GM23338 (cell line): ENCODE data around the gene PTGIR. TPM values are rescaled to one million over a fixed set of nuclear protein-coding genes. Genes with fewer than 3 reads are reported as not detected.

Experiments
- ATAC-seq: fragments of 200-7000 bp; cut with Tn5 transposase; 3 replicates; pipeline ENCODE4 v1.9.1; 2020
- DNase-seq: peaks from one replicate; pipeline ENCODE4 v3.0.0-alpha.2; 2015; ENCODE audit warnings: low spot score
- H2AFZ ChIP-seq: fragments of 200-600 bp; sonication (generic); 2 replicates; pipeline ENCODE4 v1.8.0; 2016; ENCODE audit warnings: antibody characterized with exemption, mild to moderate bottlenecking, moderate library complexity
- H3F3A ChIP-seq: fragments of 200-600 bp; sonication (generic); replicated peaks from 2 replicates; pipeline ENCODE4 v1.8.0; 2017; ENCODE audit warnings: antibody characterized with exemption, mixed run types, low read depth
- H3K27ac ChIP-seq: fragments of 200-600 bp; sonication (generic); 2 replicates; pipeline ENCODE4 v1.6.1; 2016; ENCODE audit warnings: low read depth
- H3K27me3 ChIP-seq: fragments of 200-600 bp; sonication (generic); 2 replicates; pipeline ENCODE4 v1.8.0; 2016; ENCODE audit warnings: mild to moderate bottlenecking, mixed run types, moderate library complexity; ENCODE audit not compliant: insufficient read depth
- H3K36me3 ChIP-seq: fragments of 200-600 bp; sonication (generic); 2 replicates; pipeline ENCODE4 v1.8.0; 2016; ENCODE audit warnings: mild to moderate bottlenecking; ENCODE audit not compliant: insufficient read depth
- H3K4me1 ChIP-seq: fragments of 200-600 bp; sonication (generic); 2 replicates; pipeline ENCODE4 v1.8.0; 2016; ENCODE audit warnings: mild to moderate bottlenecking, moderate library complexity; ENCODE audit not compliant: insufficient read depth
- H3K4me2 ChIP-seq: fragments of 200-600 bp; sonication (generic); 2 replicates; pipeline ENCODE4 v1.7.1; 2017; ENCODE audit warnings: mixed run types
- H3K4me3 ChIP-seq: fragments of 200-600 bp; sonication (generic); 2 replicates; pipeline ENCODE4 v1.6.1; 2016; ENCODE audit warnings: mixed run types
- H3K79me2 ChIP-seq: fragments of 200-600 bp; sonication (generic); replicated peaks from 2 replicates; pipeline ENCODE4 v1.8.0; 2017; ENCODE audit warnings: mild to moderate bottlenecking; ENCODE audit not compliant: insufficient read depth
- H3K9me2 ChIP-seq: fragments of 200-600 bp; sonication (generic); 2 replicates; pipeline ENCODE4 v1.8.0; 2017; ENCODE audit not compliant: insufficient read depth
- H4K20me1 ChIP-seq: fragments of 200-600 bp; sonication (generic); replicated peaks from 2 replicates; pipeline ENCODE4 v1.8.0; 2017; ENCODE audit warnings: mild to moderate bottlenecking; ENCODE audit not compliant: insufficient read depth
- H3K27ac Mint-ChIP-seq: 2 replicates; pipeline ENCODE4 v1.8.0; 2020; ENCODE audit warnings: inconsistent platforms, mild to moderate bottlenecking, moderate library complexity, mixed read lengths
- H3K27me3 Mint-ChIP-seq: 3 replicates; pipeline ENCODE4 v1.8.0; 2022; ENCODE audit warnings: low read depth, mild to moderate bottlenecking, moderate library complexity, mixed read lengths, inconsistent platforms; ENCODE audit not compliant: insufficient read depth, poor library complexity
- H3K36me3 Mint-ChIP-seq: 3 replicates; pipeline ENCODE4 v1.8.0; 2021; ENCODE audit warnings: low read depth, mild to moderate bottlenecking, inconsistent platforms, moderate library complexity, mixed read lengths
- H3K4me1 Mint-ChIP-seq: 3 replicates; pipeline ENCODE4 v1.8.0; 2020; ENCODE audit warnings: mild to moderate bottlenecking, inconsistent platforms, mixed read lengths
- H3K4me3 Mint-ChIP-seq: 3 replicates; pipeline ENCODE4 v1.8.0; 2021; ENCODE audit warnings: moderate library complexity, mild to moderate bottlenecking, inconsistent platforms, mixed read lengths
- H3K9me3 Mint-ChIP-seq: 3 replicates; pipeline ENCODE4 v1.8.0; 2020; ENCODE audit warnings: moderate library complexity, mild to moderate bottlenecking, inconsistent platforms, mixed read lengths
- CREB1 ChIP-seq: fragments of 250-450 bp; sonication (Bioruptor Pico); IDR thresholded peaks from 2 replicates; pipeline ENCODE4 v1.5.0; 2020; ENCODE audit warnings: low read depth, mild to moderate bottlenecking, moderate library complexity
- CTCF ChIP-seq, 2 experiments: fragments of 200-600 bp in 1 of 2; sonication (generic) in 1 of 2; conservative IDR thresholded peaks; 2 replicates each; pipeline versions ENCODE4 v1.5.1 to v1.6.1; 2016 to 2017; ENCODE audit warnings: antibody characterized with exemption in 2 of 2, low read depth in 2 of 2, mild to moderate bottlenecking in 2 of 2, moderate library complexity in 1 of 2
- ETS1 ChIP-seq: IDR thresholded peaks from 2 replicates; pipeline ENCODE4 v1.6.1; 2016; ENCODE audit warnings: antibody characterized with exemption
- EZH2 ChIP-seq: fragments of 200-600 bp; sonication (generic); IDR thresholded peaks from one replicate; pipeline ENCODE4 v1.8.0; 2017; ENCODE audit warnings: antibody characterized with exemption, mild to moderate bottlenecking, low read depth; ENCODE audit not compliant: unreplicated experiment
- EZH2phosphoT487 ChIP-seq: fragments of 200-600 bp; sonication (generic); IDR thresholded peaks from one replicate; pipeline ENCODE4 v1.8.1; 2018; ENCODE audit warnings: antibody characterized with exemption; ENCODE audit not compliant: unreplicated experiment
- JUNB ChIP-seq: IDR thresholded peaks from one replicate; pipeline ENCODE4 v1.6.1; 2016; ENCODE audit warnings: antibody characterized with exemption; ENCODE audit not compliant: unreplicated experiment
- NANOG ChIP-seq: IDR thresholded peaks from 2 replicates; pipeline ENCODE4 v1.6.1; 2016; ENCODE audit warnings: antibody characterized with exemption, borderline replicate concordance
- POLR2AphosphoS5 ChIP-seq: IDR thresholded peaks from 2 replicates; pipeline ENCODE4 v1.6.1; 2016; ENCODE audit warnings: antibody characterized with exemption, low read depth
- REST ChIP-seq: IDR thresholded peaks from one replicate; pipeline ENCODE4 v1.6.1; 2018; ENCODE audit warnings: antibody characterized with exemption; ENCODE audit not compliant: unreplicated experiment
- STAT1 ChIP-seq: IDR thresholded peaks from one replicate; pipeline ENCODE4 v1.6.1; 2016; ENCODE audit warnings: antibody characterized with exemption; ENCODE audit not compliant: unreplicated experiment
- ZNF114 ChIP-seq: fragments of 250-450 bp; sonication (Bioruptor Pico); IDR thresholded peaks from 2 replicates; pipeline ENCODE4 v1.5.0; 2020; ENCODE audit warnings: mild to moderate bottlenecking, moderate library complexity
- ZNF331 ChIP-seq: fragments of 250-450 bp; sonication (Bioruptor Pico); IDR thresholded peaks from 2 replicates; pipeline ENCODE4 v1.5.0; 2020; ENCODE audit warnings: low read depth, mild to moderate bottlenecking, moderate library complexity
- ZNF462 ChIP-seq: fragments of 250-450 bp; sonication (Bioruptor Pico); IDR thresholded peaks from 2 replicates; pipeline ENCODE4 v1.5.0; 2020; ENCODE audit warnings: mild to moderate bottlenecking, moderate library complexity
- polyA plus RNA-seq: library from polyadenylated mRNA; unstranded; fragments of >200 nt; fragmentation: Nextera tagmentation; extraction: Ambion mirVana; gene quantifications from 2 replicates; pipeline ENCODE4 v1.2.1, GENCODE V29; 2016
- total RNA-seq: library from RNA; depleted of rRNA; stranded (reverse); fragments of >200 nt; shearing (Covaris generic); gene quantifications from 2 replicates; pipeline ENCODE4 v1.2.3, GENCODE V29; 2014

PTGIR gene
- total and polyA plus RNA-seq, 2 experiments from 2014 or later: not detected

GRCh38 chr19:46591870-46592269 lies 33.0 kb downstream of the PTGIR start:
- Mint-ChIP-seq H3K9me3 (no peaks in the 10 kb centered on the region; the same call in 2 of the 3 replicates), H3K4me3 (no peak overlapping the region), H3K36me3 (no peaks in the 10 kb centered on the region), H3K27ac (no peak overlapping the region), H3K4me1 (no peaks in the 10 kb centered on the region; the same call in 2 of the 3 replicates), H3K27me3 (peaks cover 2% of the 10 kb centered on the region)
- Histone ChIP-seq H3K27ac (no peak overlapping the region), H3K9me2 (0 out of 2 replicates have a peak, but pooled peaks cover 3% of the 10 kb centered on the region), H3K27me3 (no peaks in the 10 kb centered on the region), H3K4me3 (no peak overlapping the region), H3K4me1 (no peaks in the 10 kb centered on the region), H2AFZ (no peak overlapping the region), H3K4me2 (no peak overlapping the region), H3K79me2 (no peaks in the 10 kb centered on the region), H3F3A (no peaks in the 10 kb centered on the region), H3K36me3 (no peaks in the 10 kb centered on the region), H4K20me1 (no peaks in the 10 kb centered on the region)
- DNase-seq: no peak
- TF ChIP-seq ZNF114 (CRISPR knock-in tag) (no peak), POLR2AphosphoS5 (no peak), STAT1 (no peak), JUNB (no peak), ETS1 (no peak), CTCF (conservative IDR thresholded peaks at IDR 0.05; ENCODE audit: low read depth in 2 of 2) (no peak), ZNF331 (no peak), CREB1 (no peak), ZNF462 (CRISPR knock-in tag) (no peak), REST (no peak), EZH2 (no peak), NANOG (no peak), EZH2phosphoT487 (no peak)
- ATAC-seq: no peak
